Natural killer cell treated with Interleukin-12 subunit alpha and Interleukin-12 subunit beta and Interleukin-15 and Interleukin-18, amount 100 ng/mL, for 72 hours (primary cell): ENCODE results near the gene CTIF. TPM values are rescaled to one million over a fixed set of nuclear protein-coding genes. Genes with fewer than 3 reads are reported as not detected.
"Not testable (repeated sequence)": the region's sequence is repeated elsewhere in the genome, so short reads cannot be mapped to it uniquely, and the experiment has no call there.

Experiments
- ATAC-seq, 2 donors: fragments of 150-1000 bp; cut with Tn5 transposase in 1 of 2; sonication (Bioruptor Pico), chemical (Tn5 transposase) in 1 of 2; 2 replicates each; pipeline ENCODE4 v1.10.0; 2021
- DNase-seq: peaks from one replicate; pipeline ENCODE4 v3.0.0; 2022; ENCODE audit warnings: low spot score
- H3K27ac Mint-ChIP-seq, 2 donors: 1 replicate in 1 of 2; 2 replicates in 1 of 2; pipeline ENCODE4 v1.8.0; 2022; ENCODE audit warnings: mixed read lengths in 2 of 2, mild to moderate bottlenecking in 1 of 2, moderate library complexity in 1 of 2
- H3K27me3 Mint-ChIP-seq, 2 donors: 1 replicate in 1 of 2; 2 replicates in 1 of 2; pipeline ENCODE4 v1.8.0; 2022; ENCODE audit warnings: mixed read lengths in 2 of 2
- H3K36me3 Mint-ChIP-seq: one replicate; pipeline ENCODE4 v1.8.0; 2022; ENCODE audit warnings: mixed read lengths
- H3K4me1 Mint-ChIP-seq, 2 donors: 1 replicate in 1 of 2; 2 replicates in 1 of 2; pipeline ENCODE4 v1.8.0; 2022; ENCODE audit warnings: low read depth in 2 of 2, mixed read lengths in 2 of 2, mild to moderate bottlenecking in 1 of 2
- H3K4me3 Mint-ChIP-seq: one replicate; pipeline ENCODE4 v1.8.0; 2022; ENCODE audit warnings: mixed read lengths
- H3K9me3 Mint-ChIP-seq: 2 replicates; pipeline ENCODE4 v1.8.0; 2022; ENCODE audit warnings: mixed read lengths
- total RNA-seq, 2 donors: library from RNA; stranded (reverse); gene quantifications; one replicate each; pipeline ENCODE4 v1.2.3, GENCODE V29; 2022

Gene CTIF
- total RNA-seq, 2 donors from 2014 or later, result 8.4 to 13.0 TPM

- H3K9me3 Mint-ChIP-seq, result no peaks in the 10 kb centered on the region
- peaks cover 36 to 39% of the 10 kb centered on the region in 2 donors for H3K4me1 Mint-ChIP-seq
- DNase-seq, result peak; percentile 34
- H3K27me3 Mint-ChIP-seq, result no peaks in the 10 kb centered on the region
- H3K4me3 Mint-ChIP-seq, result no peak overlapping the region
- no peaks in the 10 kb centered on the region for H3K36me3 Mint-ChIP-seq
- ATAC-seq, result peak in 1 of 2 donors; percentile 19
- peak overlapping the region; percentile 47 to 78 for H3K27ac Mint-ChIP-seq
Measured at GRCh38 chr18:48806551-48807261, 267.9 kb downstream of the CTIF start.

GRCh38 chr18:48808476-48808875 lies 269.6 kb downstream of the CTIF start:
- H3K27me3 Mint-ChIP-seq, result no peaks in the 10 kb centered on the region
- H3K4me3 Mint-ChIP-seq, result no peak overlapping the region
- H3K4me1 Mint-ChIP-seq, result peaks cover 35 to 48% of the 10 kb centered on the region in 2 donors
- no peaks in the 10 kb centered on the region for H3K36me3 Mint-ChIP-seq
- DNase-seq, result peak; percentile 10
- no peak for ATAC-seq
- no peaks in the 10 kb centered on the region for H3K9me3 Mint-ChIP-seq
- H3K27ac Mint-ChIP-seq, result peak overlapping the region in 1 of 2 donors; percentile 30

- ATAC-seq (no peak), DNase-seq (no peak)
- no peak overlapping the region for H3K27ac Mint-ChIP-seq
- H3K9me3 Mint-ChIP-seq, result no peaks in the 10 kb centered on the region
- H3K4me1 Mint-ChIP-seq, result peaks cover 36 to 57% of the 10 kb centered on the region in 2 donors
- no peaks in the 10 kb centered on the region for H3K36me3 Mint-ChIP-seq
- H3K4me3 Mint-ChIP-seq, result no peak overlapping the region
- H3K27me3 Mint-ChIP-seq, result no peaks in the 10 kb centered on the region
Measured at GRCh38 chr18:48809365-48809764, 270.5 kb downstream of the CTIF start.

- DNase-seq (no peak), ATAC-seq (no peak)
- Mint-ChIP-seq H3K9me3 (no peaks in the 10 kb centered on the region), H3K4me3 (no peak overlapping the region), H3K36me3 (no peaks in the 10 kb centered on the region), H3K4me1 (peaks cover 38 to 60% of the 10 kb centered on the region in 2 donors), H3K27ac (no peak overlapping the region), H3K27me3 (no peaks in the 10 kb centered on the region)
Measured at GRCh38 chr18:48810805-48811204, 272.0 kb downstream of the CTIF start.

- ATAC-seq (no peak), DNase-seq (no peak)
- H3K9me3 Mint-ChIP-seq, result no peaks in the 10 kb centered on the region
- H3K4me3 Mint-ChIP-seq, result no peak overlapping the region
- no peaks in the 10 kb centered on the region for H3K27me3 Mint-ChIP-seq
- no peak overlapping the region for H3K27ac Mint-ChIP-seq
- H3K4me1 Mint-ChIP-seq, result peaks cover 41 to 64% of the 10 kb centered on the region in 2 donors
- H3K36me3 Mint-ChIP-seq, result no peaks in the 10 kb centered on the region
Measured at GRCh38 chr18:48811401-48811800, 272.6 kb downstream of the CTIF start.

GRCh38 chr18:48811977-48812451 lies 273.2 kb downstream of the CTIF start:
- not testable (repeated sequence) for H3K36me3 Mint-ChIP-seq, ATAC-seq, H3K27me3 Mint-ChIP-seq, DNase-seq, H3K9me3 Mint-ChIP-seq
- Mint-ChIP-seq H3K4me3 (peak overlapping the region; percentile 38), H3K4me1 (peaks cover 41 to 61% of the 10 kb centered on the region in 2 donors), H3K27ac (peak overlapping the region; percentile 75 to 94)

GRCh38 chr18:48813321-48813720 lies 274.5 kb downstream of the CTIF start:
- no peak for DNase-seq
- no peaks in the 10 kb centered on the region for H3K9me3 Mint-ChIP-seq
- no peak for ATAC-seq
- no peaks in the 10 kb centered on the region for H3K36me3 Mint-ChIP-seq
- H3K27me3 Mint-ChIP-seq, result no peaks in the 10 kb centered on the region
- peaks cover 46 to 66% of the 10 kb centered on the region in 2 donors for H3K4me1 Mint-ChIP-seq
- peak overlapping the region; percentile 75 to 94 for H3K27ac Mint-ChIP-seq
- H3K4me3 Mint-ChIP-seq, result peak overlapping the region; percentile 37

- Mint-ChIP-seq H3K36me3 (no peaks in the 10 kb centered on the region), H3K9me3 (no peaks in the 10 kb centered on the region), H3K4me3 (peak overlapping the region; percentile 37), H3K27me3 (no peaks in the 10 kb centered on the region), H3K4me1 (peaks cover 52 to 73% of the 10 kb centered on the region in 2 donors), H3K27ac (peak overlapping the region; percentile 75 to 94)
- peak; percentile 65 to 66 for ATAC-seq
- peak; percentile 57 for DNase-seq
Measured at GRCh38 chr18:48813833-48814489, 275.1 kb downstream of the CTIF start.

GRCh38 chr18:48814490-48815178 lies 275.8 kb downstream of the CTIF start:
- DNase-seq, result peak; percentile 66
- Mint-ChIP-seq H3K4me1 (peaks cover 59 to 73% of the 10 kb centered on the region in 2 donors), H3K36me3 (no peaks in the 10 kb centered on the region), H3K9me3 (no peaks in the 10 kb centered on the region), H3K4me3 (peak overlapping the region; percentile 37), H3K27me3 (no peaks in the 10 kb centered on the region), H3K27ac (peak overlapping the region; percentile 75 to 94)
- ATAC-seq, result peak; percentile 74 to 79

GRCh38 chr18:48815179-48815515 lies 276.3 kb downstream of the CTIF start:
- H3K4me1 Mint-ChIP-seq, result peaks cover 62 to 75% of the 10 kb centered on the region in 2 donors
- ATAC-seq (peak in 1 of 2 donors; percentile 21), DNase-seq (peak; percentile 51)
- H3K9me3 Mint-ChIP-seq, result no peaks in the 10 kb centered on the region
- H3K27ac Mint-ChIP-seq, result peak overlapping the region; percentile 75 to 94
- no peaks in the 10 kb centered on the region for H3K27me3 Mint-ChIP-seq
- no peak overlapping the region for H3K4me3 Mint-ChIP-seq
- H3K36me3 Mint-ChIP-seq, result no peaks in the 10 kb centered on the region

- ATAC-seq (peak in 1 of 2 donors; percentile 43), DNase-seq (peak; percentile 61)
- Mint-ChIP-seq H3K4me3 (peak overlapping the region; percentile 12), H3K27me3 (no peaks in the 10 kb centered on the region), H3K9me3 (no peaks in the 10 kb centered on the region), H3K27ac (peak overlapping the region; percentile 75 to 94), H3K36me3 (no peaks in the 10 kb centered on the region), H3K4me1 (peaks cover 68 to 80% of the 10 kb centered on the region in 2 donors)
Measured at GRCh38 chr18:48815581-48816324, 276.9 kb downstream of the CTIF start.

GRCh38 chr18:48816554-48816953 lies 277.7 kb downstream of the CTIF start:
- Mint-ChIP-seq H3K27ac (peak overlapping the region; percentile 75 to 94), H3K4me3 (no peak overlapping the region)
- peak; percentile 26 for DNase-seq

GRCh38 chr18:48817021-48817461 lies 278.2 kb downstream of the CTIF start:
- H3K27ac Mint-ChIP-seq, result peak overlapping the region in 1 of 2 donors; percentile 94
- H3K4me3 Mint-ChIP-seq, result no peak overlapping the region
- H3K9me3 Mint-ChIP-seq, result no peaks in the 10 kb centered on the region
- no peaks in the 10 kb centered on the region for H3K36me3 Mint-ChIP-seq
- ATAC-seq (no peak), DNase-seq (peak; percentile 59)
- no peaks in the 10 kb centered on the region for H3K27me3 Mint-ChIP-seq
- peaks cover 76 to 82% of the 10 kb centered on the region in 2 donors for H3K4me1 Mint-ChIP-seq

More at GRCh38 chr18:48816554-48816953, 277.7 kb downstream of the CTIF start:
- peaks cover 73 to 82% of the 10 kb centered on the region in 2 donors for H3K4me1 Mint-ChIP-seq
- no peaks in the 10 kb centered on the region for H3K9me3 Mint-ChIP-seq
- H3K27me3 Mint-ChIP-seq, result no peaks in the 10 kb centered on the region
- no peak for ATAC-seq
- no peaks in the 10 kb centered on the region for H3K36me3 Mint-ChIP-seq
